ENCODE measurements around the gene MYO10.

- TF ChIP-seq BACH2 (CRISPR knock-in tag; IDR thresholded peaks at IDR 0.05; ENCODE audit: borderline replicate concordance) (no peak), ZFP3 (CRISPR knock-in tag; IDR thresholded peaks at IDR 0.05) (no peak), RARB (CRISPR knock-in tag; IDR thresholded peaks at IDR 0.05) (no peak), PATZ1 (CRISPR knock-in tag; IDR thresholded peaks at IDR 0.05; ENCODE audit: borderline replicate concordance) (no peak), ARNTL (CRISPR knock-in tag; IDR thresholded peaks at IDR 0.05; ENCODE audit: borderline replicate concordance, low read depth) (no peak), SNAI2 (CRISPR knock-in tag; IDR thresholded peaks at IDR 0.05) (no peak), ISL1 (CRISPR knock-in tag; IDR thresholded peaks at IDR 0.05) (no peak), GLIS3 (CRISPR knock-in tag; IDR thresholded peaks at IDR 0.05) (no peak), OSR1 (CRISPR knock-in tag; IDR thresholded peaks at IDR 0.05) (no peak), TOX (CRISPR knock-in tag; IDR thresholded peaks at IDR 0.05; ENCODE audit: borderline replicate concordance) (no peak), ESRRG (CRISPR knock-in tag; IDR thresholded peaks at IDR 0.05) (no peak), CREB5 (CRISPR knock-in tag; IDR thresholded peaks at IDR 0.05; ENCODE audit: low read depth) (no peak), TSHZ2 (CRISPR knock-in tag; IDR thresholded peaks at IDR 0.05) (no peak)
These were observed 21.5 kb upstream of the MYO10 start for GRCh38 chr5:16957304-16958196.
